ENCODE data around the gene LRRC59.

The LRRC59 gene

GRCh38 chr17:50443505-50443974 is 46.2 kb upstream of the LRRC59 start:
- Histone ChIP-seq H3K27ac (ENCODE audit: low read length) (no peak overlapping the region), H3K4me3 (ENCODE audit: low read length) (no peak overlapping the region), H3K36me3 (replicated peaks; ENCODE audit: low read depth, low read length) (no peaks in the 10 kb centered on the region), H2AFZ (ENCODE audit: low read depth, low read length) (no peak overlapping the region), H4K20me1 (ENCODE audit: insufficient read depth, low read length) (peaks cover 5% of the 10 kb centered on the region; the same call in 1 of the 2 replicates), H3K9ac (ENCODE audit: low read length) (no peak overlapping the region), H3K9me3 (ENCODE audit: insufficient read depth, low read length) (no peaks in the 10 kb centered on the region), H3K4me1 (ENCODE audit: low read length) (no peaks in the 10 kb centered on the region), H3K27me3 (ENCODE audit: low read depth, low read length) (no peaks in the 10 kb centered on the region), H3K4me2 (ENCODE audit: low read length) (no peak overlapping the region), H3K79me2 (ENCODE audit: low read length) (no peaks in the 10 kb centered on the region)
- no peak for TF ChIP-seq EZH2phosphoT487 (IDR thresholded peaks at IDR 0.05; ENCODE audit: low read depth)
- TF ChIP-seq CTCF (IDR thresholded peaks at IDR 0.05; ENCODE audit: low read depth, low read length): no peak

GRCh38 chr17:50440838-50441829 is 43.8 kb upstream of the LRRC59 start:
- no peak overlapping the region for H3K4me3 ChIP-seq (ENCODE audit: low read length)
- H3K36me3 ChIP-seq (replicated peaks; ENCODE audit: low read depth, low read length): no peaks in the 10 kb centered on the region
- no peak overlapping the region for H3K27ac ChIP-seq (ENCODE audit: low read length)
- H3K27me3 ChIP-seq (ENCODE audit: low read depth, low read length): no peaks in the 10 kb centered on the region
- H3K79me2 ChIP-seq (ENCODE audit: low read length): no peaks in the 10 kb centered on the region
- no peaks in the 10 kb centered on the region for H3K4me1 ChIP-seq (ENCODE audit: low read length)
- no peak overlapping the region for H3K9ac ChIP-seq (ENCODE audit: low read length)
- TF ChIP-seq EZH2phosphoT487 (IDR thresholded peaks at IDR 0.05; ENCODE audit: low read depth) (no peak), CTCF (IDR thresholded peaks at IDR 0.05; ENCODE audit: low read depth, low read length) (no peak)
- no peak overlapping the region for H3K4me2 ChIP-seq (ENCODE audit: low read length)
- no peaks in the 10 kb centered on the region for H3K9me3 ChIP-seq (ENCODE audit: insufficient read depth, low read length)
- no peak overlapping the region for H2AFZ ChIP-seq (ENCODE audit: low read depth, low read length)
- peaks cover 5% of the 10 kb centered on the region; the same call in 1 of the 2 replicates for H4K20me1 ChIP-seq (ENCODE audit: insufficient read depth, low read length)

- Histone ChIP-seq H3K79me2 (ENCODE audit: low read length) (no peaks in the 10 kb centered on the region), H3K4me1 (ENCODE audit: low read length) (no peaks in the 10 kb centered on the region), H3K27ac (ENCODE audit: low read length) (no peak overlapping the region), H3K9me3 (ENCODE audit: insufficient read depth, low read length) (no peaks in the 10 kb centered on the region), H3K4me3 (ENCODE audit: low read length) (no peak overlapping the region), H4K20me1 (ENCODE audit: insufficient read depth, low read length) (peaks cover 5% of the 10 kb centered on the region; the same call in 1 of the 2 replicates), H3K27me3 (ENCODE audit: low read depth, low read length) (no peaks in the 10 kb centered on the region), H2AFZ (ENCODE audit: low read depth, low read length) (no peak overlapping the region), H3K9ac (ENCODE audit: low read length) (no peak overlapping the region), H3K36me3 (replicated peaks; ENCODE audit: low read depth, low read length) (no peaks in the 10 kb centered on the region), H3K4me2 (ENCODE audit: low read length) (no peak overlapping the region)
- TF ChIP-seq CTCF (IDR thresholded peaks at IDR 0.05; ENCODE audit: low read depth, low read length) (no peak), EZH2phosphoT487 (IDR thresholded peaks at IDR 0.05; ENCODE audit: low read depth) (no peak)
Observed at GRCh38 chr17:50440172-50440837, 43.0 kb upstream of the LRRC59 start.

GRCh38 chr17:50439008-50439407 is 41.7 kb upstream of the LRRC59 start:
- Histone ChIP-seq H3K4me1 (ENCODE audit: low read length) (no peaks in the 10 kb centered on the region), H3K4me2 (ENCODE audit: low read length) (no peak overlapping the region), H3K9me3 (ENCODE audit: insufficient read depth, low read length) (no peaks in the 10 kb centered on the region), H3K27ac (ENCODE audit: low read length) (no peak overlapping the region), H3K79me2 (ENCODE audit: low read length) (no peaks in the 10 kb centered on the region), H2AFZ (ENCODE audit: low read depth, low read length) (no peak overlapping the region), H4K20me1 (ENCODE audit: insufficient read depth, low read length) (peaks cover 5% of the 10 kb centered on the region; the same call in 1 of the 2 replicates), H3K4me3 (ENCODE audit: low read length) (no peak overlapping the region), H3K27me3 (ENCODE audit: low read depth, low read length) (no peaks in the 10 kb centered on the region), H3K36me3 (replicated peaks; ENCODE audit: low read depth, low read length) (no peaks in the 10 kb centered on the region), H3K9ac (ENCODE audit: low read length) (no peak overlapping the region)
- no peak for TF ChIP-seq EZH2phosphoT487 (IDR thresholded peaks at IDR 0.05; ENCODE audit: low read depth)
- TF ChIP-seq CTCF (IDR thresholded peaks at IDR 0.05; ENCODE audit: low read depth, low read length): no peak

All from OCI-LY3 (cell line).